ENCODE data around the gene NPTXR.

Gene NPTXR

GRCh38 chr22:38775656-38776055 is 68.2 kb downstream of the NPTXR start:
- TF ChIP-seq CTCF (IDR thresholded peaks at IDR 0.05; ENCODE audit: low read depth, low read length), result no peak
- in situ Hi-C loops (cut with HindIII; ENCODE audit: low sequenced_read_pairs), result no loop called here
- no peak for DNase-seq (ENCODE audit: low read depth, low spot score)
- no peak overlapping the region for H3K4me3 ChIP-seq (ENCODE audit: low read depth, low read length)

GRCh38 chr22:38774496-38775166 is 69.2 kb downstream of the NPTXR start:
- DNase-seq (ENCODE audit: low read depth, low spot score), result no peak
- TF ChIP-seq CTCF (IDR thresholded peaks at IDR 0.05; ENCODE audit: low read depth, low read length), result no peak
- no peak overlapping the region for H3K4me3 ChIP-seq (ENCODE audit: low read depth, low read length)
- in situ Hi-C loops (cut with HindIII; ENCODE audit: low sequenced_read_pairs), result no loop called here

GRCh38 chr22:38773363-38773946 is 70.4 kb downstream of the NPTXR start:
- H3K4me3 ChIP-seq (ENCODE audit: low read depth, low read length), result no peak overlapping the region
- TF ChIP-seq CTCF (IDR thresholded peaks at IDR 0.05; ENCODE audit: low read depth, low read length), result no peak
- DNase-seq (ENCODE audit: low read depth, low spot score), result no peak
- in situ Hi-C loops (cut with HindIII; ENCODE audit: low sequenced_read_pairs), result no loop called here

- TF ChIP-seq CTCF (IDR thresholded peaks at IDR 0.05; ENCODE audit: low read depth, low read length), result no peak
- H3K4me3 ChIP-seq (ENCODE audit: low read depth, low read length), result no peak overlapping the region
- DNase-seq (ENCODE audit: low read depth, low spot score), result no peak
Measured at GRCh38 chr22:38772623-38772873, 71.3 kb downstream of the NPTXR start.

GRCh38 chr22:38770257-38770949 is 73.4 kb downstream of the NPTXR start:
- no peak for DNase-seq (ENCODE audit: low read depth, low spot score)
- no peak for TF ChIP-seq CTCF (IDR thresholded peaks at IDR 0.05; ENCODE audit: low read depth, low read length)
- in situ Hi-C loops (cut with HindIII; ENCODE audit: low sequenced_read_pairs), result no loop called here

More at GRCh38 chr22:38772623-38772873, 71.3 kb downstream of the NPTXR start:
- in situ Hi-C loops (cut with HindIII; ENCODE audit: low sequenced_read_pairs), result no loop called here

More at GRCh38 chr22:38770257-38770949, 73.4 kb downstream of the NPTXR start:
- H3K4me3 ChIP-seq (ENCODE audit: low read depth, low read length), result no peak overlapping the region

Data from astrocyte of the spinal cord (primary cell).